Measurements from ENCODE around the gene PDE4D.

DNA sequence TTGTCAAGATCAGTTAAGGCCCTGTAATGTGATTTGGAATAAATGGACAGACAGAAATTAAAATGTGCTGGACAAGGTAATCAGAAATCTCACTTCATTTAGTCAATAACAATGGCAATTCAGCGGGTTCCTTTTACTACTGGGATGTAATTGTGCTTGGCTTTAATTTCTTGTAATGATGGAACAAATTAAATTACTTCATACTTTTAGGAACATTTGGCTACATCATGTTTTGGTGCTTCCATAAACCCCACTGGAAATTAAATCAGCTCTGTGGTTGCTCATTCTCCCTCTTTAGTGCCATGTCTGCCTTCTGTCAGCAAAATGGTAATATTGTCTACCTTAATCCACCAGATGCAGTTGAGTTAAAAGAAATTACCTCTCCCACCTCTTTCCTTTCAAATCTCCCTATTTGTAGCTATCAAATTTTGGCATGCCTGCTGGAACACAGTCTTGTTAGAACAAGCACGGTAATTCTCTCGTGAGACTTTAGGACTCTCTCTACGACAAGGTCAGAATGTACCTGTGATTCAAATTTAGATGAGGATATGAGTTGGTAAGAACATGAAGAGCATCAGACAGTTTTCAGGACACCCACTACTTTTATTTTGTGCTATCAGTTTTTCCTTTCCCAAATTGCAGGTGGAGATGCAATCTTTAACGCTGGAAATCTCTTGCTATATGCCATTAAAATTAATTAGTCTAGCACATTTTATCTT, 834.4 kb downstream of the PDE4D start:
- TF ChIP-seq EZH2 (IDR thresholded peaks at IDR 0.05; ENCODE audit: borderline replicate concordance, low read length): no peak
- no peak for TF ChIP-seq CTCF (conservative IDR thresholded peaks at IDR 0.05 in 1 of 2, IDR thresholded peaks at IDR 0.05 in 1 of 2; ENCODE audit: extremely low read depth in 1 of 2, insufficient read depth in 1 of 2, low read depth in 1 of 2, low read length in 2 of 2)
